ENCODE results near the gene PCDHA10. TPM values are rescaled to one million over a fixed set of nuclear protein-coding genes. Genes with fewer than 3 reads are reported as not detected.
A peak's percentile ranks its signal among the peaks of the same experiment; 100 is the strongest.
"Not testable (repeated sequence)": the region's sequence is repeated elsewhere in the genome, so short reads cannot be mapped to it uniquely, and the experiment has no call there.

The PCDHA10 gene
- 8.0 and 11.7 TPM in 2 replicates for total RNA-seq (ENCODE audit: low replicate concordance)

GRCh38 chr5:140855772-140856674, at the start of gene PCDHA10:
TSS of gene PCDHA10 (plus strand) at chr5:140855897. CDS start at chr5:140856049, 152 bp downstream.
- Histone ChIP-seq H4K20me1 (ENCODE audit: low read depth) (no peaks in the 10 kb centered on the region), H3K9me3 (ENCODE audit: low read depth) (peaks cover 5% of the 10 kb centered on the region), H3K9ac (no peak within 1 kb of the TSS), H3K4me1 (no peaks in the 10 kb centered on the region), H3K27ac (no peak within 1 kb of the TSS), H3K79me2 (ENCODE audit: low read depth) (no peaks in the 10 kb centered on the region), H3K4me3 (peak within 1 kb of the TSS; percentile 60), H3F3A (ENCODE audit: low read depth) (no peaks in the 10 kb centered on the region), H3K36me3 (no peaks in the 10 kb centered on the region), H3K4me2 (peak within 1 kb of the TSS; percentile 76), H2AFZ (replicated peaks) (peak within 1 kb of the TSS; percentile 92), H3K27me3 (no peaks in the 10 kb centered on the region)
- DNase-seq (ENCODE audit: low spot score), result peak; percentile 76
- Mint-ChIP-seq H3K27me3 (ENCODE audit: insufficient read depth, low read depth) (peaks cover 2% of the 10 kb centered on the region), H3K9me3 (peaks cover 33% of the 10 kb centered on the region), H3K27ac (no peak within 1 kb of the TSS), H3K36me3 (peaks cover 24% of the 10 kb centered on the region), H3K4me3 (peak within 1 kb of the TSS; percentile 5), H3K4me1 (no peaks in the 10 kb centered on the region)
- TF ChIP-seq EZH2 (IDR thresholded peaks at IDR 0.05) (no peak), EZH2phosphoT487 (IDR thresholded peaks at IDR 0.05) (no peak), CTCF (IDR thresholded peaks at IDR 0.05) (peak; percentile 72)

- H4K20me1 ChIP-seq (ENCODE audit: low read depth), result no peaks in the 10 kb centered on the region
- H3K4me3 Mint-ChIP-seq, result peak within 1 kb of the TSS; percentile 95
- H3F3A ChIP-seq (ENCODE audit: low read depth), result no peaks in the 10 kb centered on the region
- peaks cover 34% of the 10 kb centered on the region for H3K36me3 Mint-ChIP-seq
- H3K4me1 ChIP-seq, result peaks cover 12% of the 10 kb centered on the region
- peak; percentile 84 for DNase-seq (ENCODE audit: low spot score)
- no peak for TF ChIP-seq EZH2 (IDR thresholded peaks at IDR 0.05)
- no peak for TF ChIP-seq EZH2phosphoT487 (IDR thresholded peaks at IDR 0.05)
- peak; percentile 78 for TF ChIP-seq CTCF (IDR thresholded peaks at IDR 0.05)
- H3K79me2 ChIP-seq (ENCODE audit: low read depth), result peaks cover 4% of the 10 kb centered on the region
- H3K27ac ChIP-seq, result no peak within 1 kb of the TSS
- H3K4me1 Mint-ChIP-seq, result peaks cover 13% of the 10 kb centered on the region
- H3K27me3 ChIP-seq, result no peaks in the 10 kb centered on the region
- H3K9me3 Mint-ChIP-seq, result peaks cover 51% of the 10 kb centered on the region
- peaks cover 12% of the 10 kb centered on the region for H3K36me3 ChIP-seq
- H3K9ac ChIP-seq, result peak within 1 kb of the TSS; percentile 65
- peak within 1 kb of the TSS; percentile 100 for H2AFZ ChIP-seq (replicated peaks)
- H3K4me3 ChIP-seq, result peak within 1 kb of the TSS; percentile 92
- no peaks in the 10 kb centered on the region for H3K9me3 ChIP-seq (ENCODE audit: low read depth)
- H3K27ac Mint-ChIP-seq, result peak within 1 kb of the TSS; percentile 98
- peak within 1 kb of the TSS; percentile 87 for H3K4me2 ChIP-seq
- H3K27me3 Mint-ChIP-seq (ENCODE audit: insufficient read depth, low read depth), result peaks cover 4% of the 10 kb centered on the region
Measured at GRCh38 chr5:140806834-140807775, 48.6 kb upstream of the PCDHA10 start, which contains the start of gene PCDHA4. TSS of gene PCDHA4 (plus strand) at chr5:140807068.

GRCh38 chr5:140808241-140808888, 47.3 kb upstream of the PCDHA10 start:
- not testable (repeated sequence) for H3K27me3 ChIP-seq; H3K4me3 ChIP-seq; H3K27ac ChIP-seq; H4K20me1 ChIP-seq (ENCODE audit: low read depth); H3K27me3 Mint-ChIP-seq (ENCODE audit: insufficient read depth, low read depth); H3K79me2 ChIP-seq (ENCODE audit: low read depth); H3K27ac Mint-ChIP-seq; H3K9ac ChIP-seq; H2AFZ ChIP-seq (replicated peaks); H3K4me2 ChIP-seq; DNase-seq (ENCODE audit: low spot score); H3K9me3 ChIP-seq (ENCODE audit: low read depth); H3F3A ChIP-seq (ENCODE audit: low read depth)
- Mint-ChIP-seq H3K36me3 (peaks cover 40% of the 10 kb centered on the region), H3K4me1 (peaks cover 13% of the 10 kb centered on the region), H3K4me3 (peak overlapping the region; percentile 95), H3K9me3 (peaks cover 55% of the 10 kb centered on the region)
- H3K4me1 ChIP-seq, result peaks cover 12% of the 10 kb centered on the region
- H3K36me3 ChIP-seq, result peaks cover 12% of the 10 kb centered on the region
